Activated naive CD8-positive, alpha-beta T cell treated with anti-CD3 and anti-CD28 coated beads, Interleukin-2, amount 10 ng/mL, durations not matched to agents 7 days and 5 days (primary cell): Measurements from ENCODE around the gene PACS2. TPM values are rescaled to one million over a fixed set of nuclear protein-coding genes. Genes with fewer than 3 reads are reported as not detected.

Experiments
- ATAC-seq: fragments of 150-1000 bp; cut with Tn5 transposase; one replicate; pipeline ENCODE4 v1.10.0; 2021; ENCODE audit warnings: low read depth, moderate library complexity
- POLR2A ChIA-PET: fragments of 350-600 bp; sonication (Branson Sonifier 250); formaldehyde crosslinking; loops from one replicate; lab custom pipeline; 2021; ENCODE audit warnings: antibody characterized with exemption; lab: Charles Lee
- DNase-seq: peaks from one replicate; pipeline ENCODE4 v3.0.0; 2021
- H3K27ac Mint-ChIP-seq: one replicate; pipeline ENCODE4 v1.8.0; 2022; ENCODE audit warnings: mild to moderate bottlenecking, mixed read lengths
- H3K27me3 Mint-ChIP-seq: one replicate; pipeline ENCODE4 v1.8.0; 2022; ENCODE audit warnings: mild to moderate bottlenecking, moderate library complexity, mixed read lengths
- H3K36me3 Mint-ChIP-seq: one replicate; pipeline ENCODE4 v1.8.0; 2021; ENCODE audit warnings: mild to moderate bottlenecking, mixed read lengths
- H3K4me1 Mint-ChIP-seq: one replicate; pipeline ENCODE4 v1.8.0; 2021; ENCODE audit warnings: mixed read lengths
- H3K4me3 Mint-ChIP-seq: one replicate; pipeline ENCODE4 v1.8.0; 2022; ENCODE audit warnings: mild to moderate bottlenecking, moderate library complexity, mixed read lengths
- H3K9me3 Mint-ChIP-seq: one replicate; pipeline ENCODE4 v1.8.0; 2021; ENCODE audit warnings: mixed read lengths
- total RNA-seq, 2 experiments: library from RNA; stranded (reverse); gene quantifications; one replicate each; pipeline ENCODE4 v1.2.3, GENCODE V29; 2021

Gene PACS2
- total RNA-seq, 2 experiments from 2014 or later, result 51.6 to 54.7 TPM

DNA sequence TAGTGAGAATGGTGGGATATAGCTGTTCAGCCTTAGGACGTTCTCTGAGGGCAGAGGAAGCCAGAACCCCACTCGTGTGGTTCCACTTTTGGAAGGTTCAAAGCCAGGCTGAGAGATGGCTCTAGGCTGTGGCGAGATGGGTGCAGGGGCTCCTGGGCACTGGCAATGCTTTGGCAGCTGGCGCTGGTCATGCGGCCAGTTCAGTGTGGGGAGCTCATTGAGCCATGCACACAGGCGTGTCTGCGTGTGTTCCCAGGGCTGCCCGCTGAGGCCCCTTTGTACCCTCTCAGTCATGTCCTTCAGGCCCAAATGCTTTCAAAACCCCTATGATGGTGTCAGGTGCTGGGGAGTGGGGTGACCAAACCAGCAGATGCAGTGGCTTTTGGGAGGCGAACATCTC, 85.5 kb downstream of the PACS2 start:
- Mint-ChIP-seq H3K27me3 (no peaks in the 10 kb centered on the region), H3K36me3 (peaks cover 31% of the 10 kb centered on the region), H3K4me3 (no peak overlapping the region), H3K4me1 (peaks cover 28% of the 10 kb centered on the region), H3K9me3 (peaks cover 12% of the 10 kb centered on the region), H3K27ac (peak overlapping the region; percentile 63)
- ATAC-seq (no peak), DNase-seq (no peak)
- POLR2A ChIA-PET, result interaction anchor here (1.4 to 1.9 kb wide), 2 partner anchors 12 to 82 kb away, joined by 7 read pairs; no protein-coding TSS in a partner anchor

DNA sequence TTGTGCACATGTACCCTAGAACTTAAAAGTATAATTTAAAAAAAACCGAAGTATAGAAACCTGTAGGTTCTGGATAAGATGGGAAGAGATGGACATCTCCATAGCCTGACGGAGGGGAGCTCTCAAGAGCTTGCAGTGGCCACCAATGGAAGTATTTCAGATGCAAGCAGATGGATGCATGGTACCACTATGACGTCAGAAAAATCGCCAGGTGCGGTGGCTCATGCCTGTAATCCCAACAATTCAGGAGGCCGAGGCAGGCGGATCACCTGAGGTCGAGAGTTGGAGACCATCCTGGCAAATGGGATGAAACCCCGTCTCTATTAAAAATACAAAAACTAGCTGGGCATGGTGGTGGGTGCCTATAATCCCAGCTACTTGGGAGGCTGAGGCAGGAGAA, 87.2 kb downstream of the PACS2 start:
- POLR2A ChIA-PET, result no interaction called here
- no peak overlapping the region for H3K4me3 Mint-ChIP-seq

GRCh38 chr14:105408592-105408991, 94.0 kb downstream of the PACS2 start:
- no peak for ATAC-seq
- Mint-ChIP-seq H3K9me3 (no peaks in the 10 kb centered on the region), H3K4me1 (peaks cover 18% of the 10 kb centered on the region), H3K27ac (no peak overlapping the region), H3K4me3 (no peak overlapping the region), H3K36me3 (peaks cover 4% of the 10 kb centered on the region), H3K27me3 (peaks cover 42% of the 10 kb centered on the region)
- POLR2A ChIA-PET, result no interaction called here
- no peak for DNase-seq

More for the DNA sequence above, 87.2 kb downstream of the PACS2 start:
- no peak for DNase-seq
- peaks cover 31% of the 10 kb centered on the region for H3K36me3 Mint-ChIP-seq
- peaks cover 12% of the 10 kb centered on the region for H3K9me3 Mint-ChIP-seq
- peaks cover 2% of the 10 kb centered on the region for H3K27me3 Mint-ChIP-seq
- peaks cover 31% of the 10 kb centered on the region for H3K4me1 Mint-ChIP-seq
- no peak for ATAC-seq
- H3K27ac Mint-ChIP-seq, result no peak overlapping the region

DNA sequence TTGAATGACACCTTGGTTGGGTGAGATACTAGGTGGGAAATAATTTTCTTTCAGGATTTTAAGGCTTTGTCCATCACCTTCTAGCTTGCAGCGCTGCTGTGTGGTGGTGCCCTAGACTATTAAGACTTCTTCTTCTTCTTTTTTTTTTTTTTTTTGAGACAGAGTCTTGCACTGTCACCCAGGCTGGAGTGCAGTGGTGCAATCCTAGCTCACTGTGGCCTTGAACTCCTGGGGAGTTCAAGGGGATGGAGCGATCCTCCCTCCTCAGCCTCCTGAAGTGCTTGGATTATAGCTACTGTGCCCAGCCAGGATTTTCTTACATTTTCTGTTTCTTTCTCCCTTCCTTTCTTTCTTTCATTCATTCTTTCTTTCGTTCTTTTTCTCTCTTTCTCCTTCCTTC, 94.8 kb downstream of the PACS2 start:
- H3K9me3 Mint-ChIP-seq, result no peaks in the 10 kb centered on the region
- POLR2A ChIA-PET, result no interaction called here
- no peak overlapping the region for H3K27ac Mint-ChIP-seq
- H3K4me3 Mint-ChIP-seq, result no peak overlapping the region
- peaks cover 48% of the 10 kb centered on the region for H3K27me3 Mint-ChIP-seq
- peaks cover 13% of the 10 kb centered on the region for H3K4me1 Mint-ChIP-seq
- DNase-seq, result no peak
- ATAC-seq, result no peak
- peaks cover 4% of the 10 kb centered on the region for H3K36me3 Mint-ChIP-seq

DNA sequence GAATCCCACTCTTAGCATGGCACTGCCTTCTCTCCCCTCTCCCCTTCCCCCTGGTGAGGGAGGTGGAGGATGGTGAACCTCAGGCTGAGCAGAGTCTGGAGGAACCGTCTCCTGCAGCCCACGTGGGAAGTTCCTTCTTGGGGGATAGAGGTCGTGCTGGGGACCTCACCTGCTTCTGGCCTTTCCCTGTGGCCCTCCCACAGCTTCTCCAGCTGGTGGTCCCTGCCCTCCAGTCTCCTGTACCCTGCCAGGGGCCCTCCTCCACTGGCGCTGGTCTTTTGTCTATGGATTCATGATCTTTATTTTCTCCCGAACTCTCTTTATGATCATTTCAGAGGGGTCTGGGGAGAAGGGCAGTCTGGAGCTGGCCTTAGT, 96.1 kb downstream of the PACS2 start:
- no peaks in the 10 kb centered on the region for H3K36me3 Mint-ChIP-seq
- POLR2A ChIA-PET, result interaction anchor here (2.0 kb wide), 1 partner anchor 11 kb away, joined by 7 read pairs; the partner anchor contains the start of gene TEX22
- no peaks in the 10 kb centered on the region for H3K9me3 Mint-ChIP-seq
- peaks cover 48% of the 10 kb centered on the region for H3K27me3 Mint-ChIP-seq
- no peak for ATAC-seq
- H3K4me3 Mint-ChIP-seq, result no peak overlapping the region
- H3K4me1 Mint-ChIP-seq, result peaks cover 3% of the 10 kb centered on the region
- DNase-seq, result no peak
- no peak overlapping the region for H3K27ac Mint-ChIP-seq

GRCh38 chr14:105411017-105411941, 96.7 kb downstream of the PACS2 start:
- Mint-ChIP-seq H3K27ac (no peak overlapping the region), H3K4me3 (peak overlapping the region; percentile 39), H3K4me1 (peaks cover 5% of the 10 kb centered on the region), H3K9me3 (no peaks in the 10 kb centered on the region), H3K36me3 (no peaks in the 10 kb centered on the region), H3K27me3 (peaks cover 46% of the 10 kb centered on the region)
- POLR2A ChIA-PET, result interaction anchor here (2.0 kb wide), 1 partner anchor 12 kb away, joined by 7 read pairs; the partner anchor contains the start of gene TEX22
- no peak for DNase-seq
- peak; percentile 21 for ATAC-seq

DNA sequence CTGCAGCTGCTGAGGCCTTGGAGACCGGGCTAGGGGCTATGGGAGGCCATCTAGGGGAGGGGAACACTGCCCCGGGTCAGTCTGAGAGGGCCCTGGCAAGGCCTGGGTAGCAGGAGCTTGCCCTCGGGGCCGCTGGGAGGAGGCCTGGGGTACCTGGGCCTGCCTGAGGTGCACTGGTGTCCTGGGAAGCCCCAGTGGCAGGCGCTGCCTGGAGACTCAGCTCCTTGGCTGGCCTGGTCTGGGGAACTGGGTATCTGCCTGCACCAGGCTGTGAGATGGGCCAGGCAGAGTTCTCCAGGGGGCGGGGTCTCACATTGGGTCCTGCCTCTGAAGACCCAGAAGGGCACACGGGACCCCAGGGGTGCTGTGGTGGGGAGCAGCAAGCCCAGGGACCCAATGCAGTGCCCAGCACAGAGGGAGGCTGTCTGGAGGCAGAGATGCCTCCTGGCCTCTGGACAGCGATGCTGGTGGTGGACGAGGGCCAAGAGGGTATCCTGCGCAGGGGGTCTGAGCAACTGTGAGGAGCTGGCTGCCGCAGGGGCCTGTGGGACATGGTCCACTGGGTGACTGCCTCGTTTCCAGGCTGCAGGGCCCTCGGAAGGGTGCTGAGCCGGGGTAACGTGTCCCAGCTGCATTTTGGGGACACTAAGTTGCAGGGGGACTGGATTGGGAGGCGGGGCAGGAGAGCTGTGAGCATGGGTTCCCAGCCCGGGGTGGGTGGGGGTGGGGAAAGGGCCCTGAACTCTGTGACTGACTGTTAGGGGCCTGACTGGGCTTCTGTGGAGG, 97.6 kb downstream of the PACS2 start:
- no peaks in the 10 kb centered on the region for H3K36me3 Mint-ChIP-seq

DNA sequence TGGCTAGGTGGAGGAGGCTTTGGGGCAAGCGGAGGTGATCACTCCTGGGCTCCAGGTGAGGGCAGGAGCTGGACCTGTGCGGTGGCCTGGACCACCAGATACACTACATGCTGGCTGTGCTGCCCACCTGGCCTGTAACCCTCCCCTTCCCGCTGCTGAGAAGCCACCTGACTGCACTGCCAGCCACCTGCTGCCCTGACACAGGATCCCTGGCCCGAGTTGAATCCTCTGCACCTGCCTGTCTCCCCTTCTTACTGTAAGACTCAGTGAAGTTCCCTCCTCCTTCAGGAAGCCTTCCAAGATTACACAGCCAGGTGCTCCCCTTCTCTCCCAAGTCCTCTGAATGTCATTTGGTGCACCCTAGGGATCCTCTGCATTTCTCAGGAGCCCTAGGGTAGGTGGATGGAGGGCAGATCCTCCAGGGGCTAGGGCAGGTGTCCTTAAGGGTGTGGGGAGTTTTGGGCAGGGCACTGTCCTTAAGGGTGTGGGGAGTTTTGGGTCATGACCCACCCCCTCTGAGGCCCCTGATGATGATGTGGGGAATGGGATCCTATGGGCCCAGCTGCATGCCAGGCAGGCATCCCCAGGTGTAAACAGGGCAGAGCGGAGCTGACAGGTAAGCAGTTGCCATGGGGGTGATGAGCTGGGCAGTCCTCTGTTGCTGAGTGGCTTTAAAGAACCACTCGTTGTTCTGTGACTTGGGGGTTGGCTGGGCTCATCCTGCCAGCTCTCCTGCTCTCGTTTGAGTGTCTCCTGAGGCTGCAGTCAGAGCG, 98.4 kb downstream of the PACS2 start:
- DNase-seq, result no peak
- POLR2A ChIA-PET, result interaction anchor here (0.5 to 2.0 kb wide), 5 partner anchors 14 to 114 kb away, joined by 3 to 7 read pairs (median 4); partner anchors contain the start of gene TEX22
- no peak overlapping the region for H3K27ac Mint-ChIP-seq
- no peak overlapping the region for H3K4me3 Mint-ChIP-seq
- H3K4me1 Mint-ChIP-seq, result peaks cover 7% of the 10 kb centered on the region
- H3K36me3 Mint-ChIP-seq, result no peaks in the 10 kb centered on the region
- H3K9me3 Mint-ChIP-seq, result no peaks in the 10 kb centered on the region
- peaks cover 46% of the 10 kb centered on the region for H3K27me3 Mint-ChIP-seq
- ATAC-seq, result no peak

More for the DNA sequence above, 97.6 kb downstream of the PACS2 start:
- Mint-ChIP-seq H3K4me1 (peaks cover 7% of the 10 kb centered on the region), H3K27me3 (peaks cover 46% of the 10 kb centered on the region), H3K27ac (no peak overlapping the region), H3K9me3 (no peaks in the 10 kb centered on the region), H3K4me3 (peak overlapping the region; percentile 39)
- no peak for ATAC-seq
- POLR2A ChIA-PET, result interaction anchor here (0.5 to 2.0 kb wide), 2 partner anchors 13 to 16 kb away, joined by 3 to 7 read pairs; partner anchors contain the start of gene TEX22
- no peak for DNase-seq

GRCh38 chr14:105413544-105413886, 99.0 kb downstream of the PACS2 start:
- Mint-ChIP-seq H3K4me1 (peaks cover 7% of the 10 kb centered on the region), H3K36me3 (no peaks in the 10 kb centered on the region), H3K9me3 (no peaks in the 10 kb centered on the region), H3K27me3 (peaks cover 46% of the 10 kb centered on the region), H3K4me3 (no peak overlapping the region), H3K27ac (no peak overlapping the region)
- ATAC-seq (no peak), DNase-seq (no peak)
- POLR2A ChIA-PET, result interaction anchor here (0.5 to 0.9 kb wide), 3 partner anchors 69 to 114 kb away, joined by 3 to 4 read pairs (median 4); no protein-coding TSS in a partner anchor

DNA sequence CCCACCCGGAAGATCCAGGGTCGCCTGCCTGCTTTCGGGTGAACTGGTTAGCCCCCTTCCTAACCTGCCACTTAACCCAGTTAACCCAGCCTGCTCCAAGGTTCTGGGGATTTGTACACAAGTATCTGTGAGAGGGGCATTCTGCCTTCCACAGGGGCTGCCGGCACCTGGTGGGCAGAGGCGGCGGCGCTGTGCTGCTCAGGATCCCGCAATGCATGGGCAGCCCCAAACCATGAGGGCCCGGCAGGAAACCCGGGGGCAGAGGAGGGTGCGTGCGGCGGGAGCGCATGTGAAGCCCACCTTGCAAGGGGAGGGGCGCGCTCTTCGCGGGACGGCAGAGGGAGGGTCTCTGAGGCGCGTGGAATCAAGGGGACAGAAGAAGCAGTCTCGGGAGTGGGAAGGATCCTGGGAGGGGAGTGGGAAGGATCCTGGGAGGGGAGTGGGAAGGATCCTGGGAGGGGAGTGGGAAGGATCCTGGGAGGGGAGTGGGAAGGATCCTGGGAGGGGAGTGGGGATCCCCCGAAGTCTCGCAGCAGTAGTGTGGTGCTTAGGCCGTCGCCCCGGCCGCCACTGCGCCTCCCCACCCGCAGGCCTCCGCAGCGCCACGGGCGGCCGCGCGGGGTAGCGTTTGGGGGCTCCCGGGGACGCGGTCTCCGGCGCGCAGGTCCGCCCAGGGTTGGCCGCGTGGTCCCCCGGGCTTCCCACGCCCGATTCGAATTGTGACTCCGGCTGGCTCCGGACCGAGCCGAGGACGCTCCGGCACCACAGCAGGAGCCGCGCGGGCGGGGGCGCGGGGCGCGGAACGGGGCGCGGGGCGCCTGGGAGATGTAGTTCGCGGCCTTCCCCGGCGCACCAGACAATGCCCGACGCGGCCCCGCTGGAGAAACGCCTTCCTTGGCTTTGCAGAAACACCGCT, 100.2 kb downstream of the PACS2 start:
- DNase-seq (peak; percentile 85), ATAC-seq (peak; percentile 85)
- POLR2A ChIA-PET, result no interaction called here
- Mint-ChIP-seq H3K27ac (peak overlapping the region; percentile 85), H3K4me1 (peaks cover 10% of the 10 kb centered on the region), H3K4me3 (peak overlapping the region; percentile 75), H3K36me3 (no peaks in the 10 kb centered on the region), H3K9me3 (no peaks in the 10 kb centered on the region), H3K27me3 (peaks cover 39% of the 10 kb centered on the region)

DNA sequence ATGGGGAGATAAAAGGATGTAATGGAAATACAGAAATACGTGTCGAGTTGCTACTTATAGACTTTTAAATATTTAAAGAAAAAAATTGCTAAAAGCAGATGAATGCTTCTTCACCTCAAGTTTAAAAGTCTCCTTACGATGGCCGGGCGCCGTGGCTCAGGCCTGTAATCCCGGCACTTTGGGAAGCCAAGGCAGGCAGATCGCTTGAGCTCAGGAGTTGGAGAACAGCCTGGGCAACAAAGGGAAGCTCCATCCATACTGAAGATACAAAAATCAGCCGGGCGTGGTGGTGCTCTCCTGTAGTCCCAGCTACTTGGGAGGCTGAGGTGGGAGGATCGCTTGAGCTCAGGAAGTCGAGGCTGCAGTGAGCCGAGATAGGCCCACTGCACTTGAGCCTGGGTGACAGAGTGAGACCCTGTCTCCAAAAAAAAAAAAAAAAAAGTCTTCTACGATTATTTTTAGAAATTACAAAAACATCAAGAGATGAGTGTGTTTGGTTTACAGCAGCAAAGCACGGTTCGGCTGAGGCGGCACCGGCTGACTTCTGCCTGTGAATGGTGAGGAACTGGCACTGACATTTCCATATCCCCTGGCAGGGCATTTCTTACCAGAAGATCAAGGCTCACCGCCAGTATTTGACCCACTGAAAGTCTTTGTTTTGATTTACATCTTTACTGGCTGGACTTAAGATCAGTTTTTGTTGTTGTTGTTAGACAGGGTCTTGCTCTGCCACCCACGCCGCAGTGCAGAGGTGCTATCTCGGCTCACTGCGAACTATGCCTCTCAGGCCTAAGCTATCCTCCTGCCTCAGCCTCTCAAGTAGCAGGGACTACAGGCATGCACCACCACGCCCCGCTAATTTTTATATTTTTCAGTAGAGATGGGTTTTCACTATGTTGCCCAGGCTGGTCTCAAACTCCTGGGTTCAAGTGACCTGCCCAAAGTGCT, 101.2 kb downstream of the PACS2 start:
- Mint-ChIP-seq H3K4me1 (peaks cover 11% of the 10 kb centered on the region), H3K27ac (no peak overlapping the region), H3K27me3 (peaks cover 29% of the 10 kb centered on the region), H3K4me3 (peak overlapping the region; percentile 73), H3K36me3 (no peaks in the 10 kb centered on the region), H3K9me3 (no peaks in the 10 kb centered on the region)
- no peak for ATAC-seq
- POLR2A ChIA-PET, result no interaction called here
- DNase-seq, result no peak
